GM21381 (cell line): Measurements from ENCODE around the gene DNAJA4.

Experiments
- ATAC-seq: cut with Tn5 transposase; IDR thresholded peaks from one replicate; pipeline ENCODE4 v1.9.1; 2021; ENCODE audit warnings: mild to moderate bottlenecking, moderate library complexity; ENCODE audit not compliant: unreplicated experiment

The DNAJA4 gene

DNA sequence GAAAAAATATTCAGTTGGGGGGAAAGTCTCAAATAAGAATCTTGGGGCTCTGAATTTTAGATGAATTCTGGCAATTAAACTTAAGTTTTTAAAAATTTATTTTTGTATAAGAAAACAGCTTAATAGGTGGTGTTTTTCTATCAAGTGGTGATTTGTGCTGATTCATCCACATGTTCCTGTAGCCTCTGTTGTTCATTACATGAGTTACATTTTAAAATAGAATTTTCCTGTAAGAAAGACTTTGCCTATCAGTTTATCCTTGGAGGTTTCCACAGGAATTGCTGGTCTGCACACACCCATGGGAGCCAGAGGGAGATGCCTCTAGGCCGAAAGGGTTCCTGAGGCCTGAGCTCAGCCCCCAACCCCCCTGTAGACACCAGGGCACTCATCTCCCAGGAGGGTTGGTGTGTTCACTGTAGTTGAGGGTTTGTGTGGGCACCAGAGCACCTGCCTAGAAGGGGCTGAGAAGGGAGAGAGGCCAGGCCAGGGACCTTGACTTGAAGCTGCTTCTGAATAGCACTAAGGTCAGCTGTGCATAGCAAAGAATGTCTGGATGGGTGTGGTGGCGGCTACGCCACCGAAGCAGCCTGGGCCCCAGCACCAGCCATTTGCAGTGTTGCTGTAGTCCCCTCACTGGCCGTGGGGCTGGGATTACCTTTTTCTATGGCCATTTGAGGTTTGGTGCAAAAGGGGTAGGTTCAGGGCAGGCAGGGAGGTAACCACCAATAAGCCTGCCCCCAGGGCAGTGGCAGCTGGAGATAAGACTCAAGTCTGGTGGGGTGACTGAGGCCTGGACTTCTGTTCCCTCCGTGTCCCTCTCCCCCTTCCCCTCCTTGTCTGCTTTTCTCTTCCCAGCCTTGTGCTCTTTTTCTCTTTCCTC is 11.9 kb downstream of the DNAJA4 start:
- no peak for ATAC-seq

DNA sequence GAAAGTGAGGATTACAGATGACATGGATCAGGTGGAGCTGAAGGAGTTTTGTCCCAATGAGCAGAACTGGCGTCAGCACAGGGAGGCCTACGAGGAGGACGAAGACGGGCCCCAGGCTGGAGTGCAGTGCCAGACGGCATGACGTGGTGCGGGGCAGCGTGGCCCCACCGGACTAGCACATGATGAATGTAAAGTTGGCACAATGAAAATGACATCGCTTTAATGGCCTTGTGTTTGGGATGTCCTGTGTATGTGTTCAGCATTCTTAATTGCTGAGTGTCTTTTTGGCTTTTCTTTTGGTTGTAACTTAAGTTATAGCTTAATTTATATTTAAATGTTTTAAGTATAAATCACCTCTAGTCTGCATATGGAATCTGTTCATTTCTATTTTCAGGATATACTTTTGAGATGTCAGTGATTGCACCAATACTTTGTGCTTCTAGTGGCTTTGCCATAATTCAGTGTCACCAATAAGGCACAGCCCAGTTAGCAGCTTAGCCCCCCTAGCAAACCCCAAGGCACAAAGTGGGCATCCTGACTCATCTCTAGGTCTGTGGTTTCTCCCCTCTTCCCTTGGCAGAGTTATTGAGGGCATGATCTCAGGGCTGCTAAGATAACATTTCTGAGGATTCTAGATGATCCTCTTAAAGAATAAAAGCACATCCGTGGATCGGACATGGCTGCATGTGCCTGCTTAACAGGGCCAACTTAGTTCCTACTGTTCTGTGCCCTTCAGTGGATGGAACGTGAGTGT is 16.1 kb downstream of the DNAJA4 start:
- no peak for ATAC-seq

DNA sequence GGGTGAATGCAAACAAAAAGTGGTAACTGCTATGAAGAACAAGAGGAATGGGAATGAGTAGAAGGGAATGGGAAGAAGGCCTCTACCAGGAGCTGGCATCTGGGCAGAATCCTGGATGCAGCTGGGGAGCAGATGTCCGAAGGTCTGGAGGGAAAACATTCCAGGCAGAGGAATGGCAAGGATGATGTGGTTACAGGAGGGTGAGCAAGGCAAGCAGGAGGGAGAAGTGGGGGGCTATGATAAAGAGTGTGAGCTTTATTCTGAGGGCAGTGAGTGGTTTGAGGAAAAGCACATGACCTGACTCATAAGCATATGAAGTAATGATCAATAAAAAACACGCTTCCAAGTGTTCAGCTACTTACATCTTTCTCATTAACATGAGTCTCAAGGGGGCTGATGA is 18.0 kb downstream of the DNAJA4 start:
- ATAC-seq = no peak

DNA sequence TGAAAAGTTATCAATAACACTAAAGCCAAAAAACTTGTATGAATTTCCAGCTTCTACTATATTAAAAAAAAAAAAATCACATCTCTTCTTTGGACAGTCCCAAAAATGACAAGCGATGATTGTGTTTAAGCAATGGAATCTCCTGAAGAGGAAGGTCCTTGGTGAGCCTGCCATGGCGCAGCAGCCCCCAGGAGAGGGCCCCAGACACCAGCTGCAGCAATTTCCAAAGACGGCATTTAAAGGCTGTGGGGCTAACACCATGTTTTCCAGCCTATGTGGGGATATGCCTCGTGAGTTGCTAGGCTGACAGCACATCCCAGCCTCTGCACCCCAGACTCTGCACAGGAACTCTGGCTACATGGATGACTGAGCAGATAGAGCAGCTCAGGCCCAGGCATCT is 20.4 kb downstream of the DNAJA4 start:
- no peak for ATAC-seq

DNA sequence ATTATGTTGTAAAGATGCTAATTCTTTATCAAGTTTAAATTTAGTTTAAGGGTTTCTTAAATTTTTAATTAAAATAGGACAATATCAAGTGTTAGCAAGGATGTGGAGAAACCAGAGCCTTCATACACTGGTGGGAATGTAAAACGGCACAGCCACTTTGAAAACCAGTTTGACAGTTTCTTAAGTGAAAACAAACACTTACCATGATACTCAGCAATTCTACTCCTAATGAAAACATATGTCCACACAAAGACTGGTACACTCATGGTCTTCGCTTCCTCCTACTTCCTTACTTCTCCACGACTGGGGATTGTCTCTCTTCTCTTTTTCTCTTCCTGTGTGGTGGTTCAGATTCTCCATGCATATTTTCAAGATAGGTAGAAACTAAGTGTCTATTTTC is 25.9 kb downstream of the DNAJA4 start:
- no peak for ATAC-seq

DNA sequence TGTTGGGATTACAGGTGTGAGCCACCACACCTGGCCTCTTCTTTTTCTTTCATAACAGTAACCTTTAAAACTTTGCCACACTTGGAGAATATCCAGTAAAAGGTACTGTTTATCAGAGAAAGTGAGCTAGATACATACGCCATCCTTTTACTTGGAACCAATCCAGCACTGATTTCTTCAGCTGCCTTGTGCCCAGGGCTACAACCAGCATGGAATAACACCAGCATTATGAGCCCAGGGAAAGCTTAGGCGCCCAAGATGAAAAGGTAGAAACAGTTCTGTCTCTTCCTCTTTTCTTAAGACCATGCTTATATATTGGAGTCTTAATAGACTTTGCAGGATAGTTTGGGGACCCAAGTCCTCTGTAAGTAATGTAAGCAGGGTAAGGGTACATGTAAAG is 26.7 kb downstream of the DNAJA4 start:
- no peak for ATAC-seq

DNA sequence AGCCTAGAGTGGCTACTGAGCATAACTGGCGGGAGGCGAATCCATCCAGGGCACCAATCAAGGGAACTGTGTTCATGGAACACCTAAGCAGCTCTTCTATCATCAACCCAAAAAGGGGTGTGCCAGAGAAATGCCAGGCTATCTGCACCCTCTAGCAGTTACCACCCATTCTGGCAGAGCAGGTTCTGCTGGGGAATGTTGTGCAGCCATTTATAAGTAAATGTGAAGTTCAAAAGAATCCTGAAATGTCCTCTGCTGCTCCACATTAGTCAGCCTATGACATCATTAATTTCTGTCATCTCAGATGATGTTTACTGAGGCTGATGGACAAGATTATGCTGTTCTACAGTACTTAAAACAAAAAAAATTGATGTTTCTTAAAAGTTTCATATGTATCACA is 27.3 kb downstream of the DNAJA4 start:
- no peak for ATAC-seq

DNA sequence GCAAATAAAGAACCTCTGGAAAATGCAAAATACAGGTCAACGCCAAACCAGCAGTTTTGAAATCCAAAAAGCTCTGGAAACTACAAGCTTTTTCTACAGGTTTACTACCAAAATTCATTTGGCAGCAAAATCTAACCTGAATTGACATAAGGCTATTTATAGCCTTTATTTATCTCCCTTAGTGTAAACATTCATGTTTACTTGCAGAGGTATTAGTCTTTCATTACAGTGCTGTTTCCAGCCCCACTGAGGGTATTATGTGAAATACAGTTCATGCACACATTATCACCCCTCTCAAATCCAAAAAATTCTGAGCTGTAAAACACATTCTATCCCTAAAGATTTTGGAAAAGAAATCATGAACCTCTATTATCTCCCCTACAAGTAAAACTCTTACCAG is 27.9 kb downstream of the DNAJA4 start:
- ATAC-seq = no peak

DNA sequence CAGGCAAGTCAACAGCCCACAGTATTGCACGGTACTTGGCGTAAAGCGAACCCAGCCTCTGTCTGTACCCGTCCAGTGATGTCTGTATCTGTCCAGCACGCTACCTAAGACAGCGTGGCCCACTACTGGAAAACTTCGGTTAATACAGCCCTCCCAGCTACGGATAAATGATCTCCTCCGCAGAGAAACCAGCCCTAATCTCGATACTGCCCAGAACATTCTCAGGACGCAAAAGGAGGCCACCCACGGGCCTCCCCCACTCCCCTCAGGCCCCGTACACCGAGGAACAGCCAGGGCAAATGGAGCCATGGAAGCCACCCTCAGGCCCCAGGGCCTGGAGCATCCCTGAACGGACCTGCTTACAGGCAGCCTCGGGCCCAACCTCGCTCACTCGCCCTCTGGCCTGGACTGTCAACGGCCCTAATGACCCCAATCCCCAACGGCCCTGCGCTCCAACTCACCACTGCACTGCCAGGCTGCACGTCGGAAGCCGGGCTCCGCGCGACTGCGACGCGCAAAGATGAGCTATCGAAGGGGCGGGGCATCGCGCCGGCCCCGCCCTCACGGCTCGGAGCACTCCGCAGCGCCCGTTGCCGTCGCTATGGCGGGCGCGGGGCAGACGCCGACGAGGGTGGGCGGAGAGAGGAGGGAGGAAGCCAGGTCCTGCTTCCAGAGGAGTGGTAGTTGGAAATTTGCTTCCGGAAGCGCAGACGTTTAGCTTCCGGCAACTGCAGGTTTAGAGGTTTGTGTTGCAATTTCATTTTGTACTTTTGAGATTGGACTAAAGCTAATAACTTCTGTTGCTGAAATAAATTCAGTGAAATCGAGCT is 35.0 kb downstream of the DNAJA4 start, which contains the start of gene SKIC8:
Gene SKIC8, minus strand, starts transcription at position 509 of the 830 bp plus-strand sequence. CDS start 3,923 bp downstream, outside the sequence.
- peak; percentile 85 for ATAC-seq

DNA sequence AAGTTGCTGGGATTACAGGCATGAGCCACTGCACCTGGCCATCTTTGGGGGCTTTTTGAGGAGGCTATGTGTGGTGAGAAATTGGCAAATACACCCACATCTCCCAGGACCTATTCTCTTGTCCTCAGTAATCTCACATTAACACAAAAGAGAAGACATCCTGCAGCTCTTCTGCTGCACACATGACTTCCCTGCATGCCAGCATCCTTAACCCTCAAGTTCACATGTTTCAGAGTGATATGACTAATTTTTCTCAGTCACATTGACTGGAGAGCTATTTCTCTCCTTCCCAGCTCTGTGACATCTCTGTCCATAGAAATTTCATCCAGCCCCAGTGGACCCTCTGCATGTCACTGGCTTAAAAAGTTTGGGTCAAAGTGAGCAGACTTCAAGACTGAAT is 37.0 kb downstream of the DNAJA4 start:
- ATAC-seq = no peak

DNA sequence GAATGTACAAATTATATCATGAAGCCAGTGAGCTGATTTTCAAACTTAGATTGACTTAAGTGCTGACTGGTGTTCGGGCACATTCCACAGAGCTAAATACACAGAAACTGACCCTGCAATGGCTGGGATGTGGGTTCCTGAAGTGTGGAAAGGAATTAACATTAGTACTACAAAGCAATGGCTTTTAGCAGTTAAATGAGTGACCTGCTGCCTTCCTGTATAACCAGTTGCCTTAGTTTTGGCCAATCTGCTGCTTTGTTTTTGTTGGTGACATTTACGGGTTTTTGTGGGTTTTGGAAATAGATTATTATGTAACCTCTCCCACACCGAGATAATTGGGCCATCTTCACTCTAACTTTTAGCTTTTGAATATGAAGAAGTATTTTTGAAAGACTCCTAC is 37.5 kb downstream of the DNAJA4 start:
- ATAC-seq = no peak

DNA sequence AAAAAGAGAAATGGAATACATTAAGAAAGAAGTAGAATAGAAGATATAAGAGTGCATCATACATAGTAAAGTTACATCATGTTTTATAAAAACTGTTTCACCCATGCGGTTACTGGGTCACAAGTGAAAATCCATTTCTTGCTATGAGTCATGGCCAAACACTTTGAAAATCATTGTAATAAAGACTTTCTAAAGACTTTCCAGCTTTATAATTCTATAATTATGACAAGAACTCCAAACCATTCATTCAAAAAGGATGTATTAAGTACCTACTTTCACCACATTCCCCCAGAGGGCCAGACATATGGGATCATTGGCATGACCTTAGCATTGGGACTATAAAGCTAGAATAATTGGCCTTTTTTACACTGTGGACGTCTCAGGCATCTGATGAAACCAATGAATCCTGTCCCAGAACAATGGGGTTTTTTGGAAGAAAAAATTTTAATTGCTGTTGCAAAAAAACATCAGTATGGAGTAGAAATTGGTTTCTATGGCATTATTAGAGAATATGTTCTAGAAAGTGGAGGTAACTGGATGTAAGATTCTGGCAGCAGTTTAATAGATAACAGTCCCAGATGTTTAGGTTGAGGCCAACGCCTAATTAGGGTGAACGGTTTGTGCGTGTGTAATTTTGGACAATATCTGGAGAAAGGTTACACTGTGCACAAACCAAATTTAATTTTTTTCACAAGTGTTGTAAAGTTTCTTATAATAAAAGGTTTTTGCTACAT is 38.4 kb downstream of the DNAJA4 start:
- ATAC-seq = no peak

DNA sequence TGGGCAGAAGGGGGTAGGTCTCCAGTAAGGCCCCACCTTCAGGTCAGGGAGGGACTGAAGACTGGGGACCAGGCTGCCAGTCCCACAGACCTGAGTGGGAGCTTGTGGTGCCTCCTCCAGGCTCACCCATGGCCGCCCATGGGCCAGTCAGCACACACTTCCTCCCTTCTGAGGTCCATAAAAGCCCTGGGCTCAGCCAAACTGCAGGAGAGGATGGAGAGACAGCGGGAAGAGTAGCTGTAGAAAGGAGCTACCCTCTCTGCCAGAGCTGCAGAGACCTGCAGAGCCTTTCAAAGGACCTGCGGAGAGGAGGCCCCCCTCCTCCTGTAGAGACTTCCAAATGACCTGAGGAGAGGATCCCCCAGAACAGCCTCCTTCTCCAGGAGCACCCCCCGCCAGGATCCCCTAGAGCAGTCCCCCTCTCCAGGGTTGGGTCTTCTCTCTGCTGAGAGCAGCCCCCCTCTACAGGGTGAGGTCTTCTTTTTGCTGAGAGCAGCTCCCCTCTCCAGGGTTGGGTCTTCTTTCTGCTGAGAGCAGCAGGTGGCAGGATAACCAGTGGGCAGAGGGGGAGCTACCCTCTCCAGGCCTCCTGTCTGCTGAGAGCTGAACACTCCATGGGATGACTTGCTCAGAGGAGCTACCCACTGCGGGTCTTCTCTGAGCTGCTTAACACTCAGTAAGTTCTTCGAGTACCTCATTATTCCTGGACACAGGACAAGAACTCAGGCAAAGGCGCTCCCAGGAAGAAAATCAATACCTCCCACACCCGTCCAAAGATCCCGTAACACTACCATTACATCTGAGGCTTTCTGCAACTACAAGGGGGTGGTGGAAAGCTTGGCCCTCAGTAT is 40.1 kb downstream of the DNAJA4 start:
- no peak for ATAC-seq

DNA sequence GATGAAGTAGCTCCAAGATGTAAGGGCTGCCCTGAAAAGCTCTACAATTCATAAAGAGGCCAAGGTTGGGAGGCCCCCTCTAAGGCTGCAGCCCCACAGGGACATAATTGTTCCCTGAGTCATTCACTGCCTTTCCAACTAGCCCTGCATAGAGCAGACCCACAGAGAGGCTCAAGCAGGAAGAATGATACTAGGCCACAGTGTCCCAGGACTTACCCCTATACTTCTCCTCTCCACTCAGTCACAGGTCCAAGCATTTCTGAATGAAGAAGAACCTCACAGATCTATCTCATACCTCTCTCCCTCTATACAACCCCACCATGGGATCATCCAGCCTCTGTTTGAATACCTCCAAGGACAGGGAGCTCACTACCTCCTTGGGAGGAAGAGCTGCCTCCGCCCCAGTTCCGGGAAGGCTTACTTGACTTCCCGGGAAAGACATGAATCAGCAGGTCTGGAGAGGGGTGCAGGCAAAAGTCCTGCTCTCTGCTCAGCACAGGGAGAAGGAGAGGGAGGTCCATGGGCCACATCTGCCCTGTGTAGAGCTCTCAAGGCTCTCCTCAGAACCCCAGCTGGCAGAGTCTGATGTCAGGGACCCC is 41.9 kb downstream of the DNAJA4 start:
- ATAC-seq = no peak

DNA sequence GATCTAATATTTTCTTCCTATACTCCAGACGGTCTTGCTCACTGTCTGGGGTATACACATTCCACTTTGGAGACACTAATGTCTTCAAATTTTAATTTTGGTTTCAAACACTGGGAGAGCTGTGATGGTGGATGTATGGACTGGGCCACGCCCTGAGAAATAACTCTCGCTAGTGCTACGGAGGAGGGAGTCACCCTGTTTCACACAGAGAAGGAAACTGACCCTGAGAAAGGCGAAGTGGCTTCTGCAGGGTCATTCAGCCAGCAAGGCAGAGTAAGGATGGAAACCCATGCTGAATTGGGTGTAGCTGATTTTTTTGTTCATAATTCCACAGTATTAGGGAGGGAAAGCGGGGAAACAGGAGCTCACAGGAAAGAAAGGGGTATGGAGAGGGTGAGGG is 43.6 kb downstream of the DNAJA4 start:
- ATAC-seq = no peak

DNA sequence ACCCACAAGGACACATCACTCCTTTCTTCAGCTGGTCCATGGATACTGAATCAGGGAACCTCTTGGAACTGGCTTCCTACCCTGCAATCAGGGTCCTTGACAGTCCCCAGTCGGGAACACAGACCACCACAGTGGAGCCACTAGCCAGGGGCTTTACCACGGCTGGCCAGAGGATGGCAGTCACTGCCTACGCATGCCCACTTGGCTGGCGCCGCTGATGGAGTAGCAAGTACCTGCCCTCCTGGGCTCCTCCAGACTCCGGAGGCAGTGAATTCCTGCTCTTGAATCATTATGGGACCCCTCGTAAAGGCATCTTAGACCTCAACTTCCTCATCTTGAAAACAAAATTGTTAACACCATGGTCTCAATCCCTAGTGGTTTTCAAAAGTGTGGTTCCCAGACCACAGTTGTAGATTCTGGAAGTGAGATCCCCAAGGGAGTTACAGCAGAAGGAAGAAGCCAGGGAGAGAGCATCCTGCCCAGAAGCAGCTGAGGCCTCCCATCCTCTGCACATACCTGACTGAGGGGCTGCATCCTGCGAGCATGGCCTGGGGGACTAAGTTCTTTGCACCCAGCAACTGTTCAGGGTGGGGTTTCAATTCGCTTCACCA is 44.2 kb downstream of the DNAJA4 start:
- no peak for ATAC-seq

DNA sequence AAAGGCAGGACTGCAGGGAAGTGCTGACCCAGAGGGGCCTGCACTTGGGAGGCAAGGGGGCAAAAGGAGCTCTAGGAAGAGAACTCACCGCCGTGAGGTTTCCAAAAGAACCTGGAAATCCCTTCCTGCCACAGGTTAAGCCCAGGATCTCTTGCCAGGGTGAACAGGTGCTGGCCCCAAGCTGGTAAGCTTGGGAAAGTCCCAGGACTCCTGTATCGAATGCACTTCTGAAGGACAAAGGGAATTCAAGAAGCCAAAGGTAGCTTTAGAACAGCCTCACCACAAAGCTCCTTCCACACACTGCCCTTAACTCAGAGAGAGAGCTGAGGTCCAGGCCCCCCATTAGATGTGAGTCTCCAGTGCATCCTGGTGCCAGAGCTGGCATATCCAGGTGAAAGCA is 46.9 kb downstream of the DNAJA4 start:
- ATAC-seq = no peak

DNA sequence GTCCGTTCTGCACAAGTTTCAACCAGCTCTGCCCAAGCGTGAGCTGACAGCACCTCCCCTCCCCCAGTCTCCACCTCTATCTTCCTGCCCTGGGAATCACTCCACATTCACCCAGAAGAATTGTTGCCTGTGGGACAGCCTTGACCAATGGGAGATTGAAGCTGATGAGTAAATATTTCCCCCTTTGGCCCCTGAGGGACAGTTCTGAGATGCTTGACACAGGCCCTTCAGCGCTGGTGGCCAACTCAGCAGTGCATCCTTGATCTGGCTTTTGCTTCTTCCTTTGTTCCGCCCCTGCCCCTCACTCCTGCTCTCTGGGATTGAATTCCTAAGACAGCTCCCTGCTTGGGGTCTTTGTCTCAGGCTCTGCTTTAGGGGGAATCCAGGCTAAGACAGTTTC is 48.2 kb downstream of the DNAJA4 start:
- ATAC-seq = no peak

DNA sequence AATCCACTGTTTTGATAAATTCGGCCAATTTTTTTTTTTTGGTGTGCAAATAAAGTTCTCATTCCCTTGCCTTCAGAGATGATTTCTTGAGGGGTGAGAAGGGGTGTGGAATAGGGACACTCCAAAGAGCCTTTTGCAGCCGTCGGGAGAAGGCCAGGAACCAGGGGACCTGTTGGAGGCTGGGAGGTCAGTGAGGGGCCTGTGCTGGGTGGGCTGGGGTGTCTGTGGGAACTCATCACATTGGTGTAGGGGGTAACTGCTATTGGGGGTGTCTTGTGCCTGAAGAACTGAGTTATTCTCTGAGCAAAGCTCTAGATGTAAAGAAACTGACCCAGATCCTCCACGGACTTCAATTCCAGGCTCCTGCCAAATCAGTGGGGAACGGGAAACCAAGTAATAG is 48.6 kb downstream of the DNAJA4 start:
- no peak for ATAC-seq
